Right kidney (tissue), 1 donor: ENCODE data around the gene NELL1.
A peak's percentile ranks its signal among the peaks of the same experiment; 100 is the strongest.
"Not testable (repeated sequence)": the region's sequence is repeated elsewhere in the genome, so short reads cannot be mapped to it uniquely, and the experiment has no call there.

ENCODE experiments used
- DNase-seq: peaks from one replicate; pipeline ENCODE4 v3.0.0-alpha.2; 2016

NELL1 gene

GRCh38 chr11:20770414-20770946 is 101.1 kb downstream of the NELL1 start:
- DNase-seq, result no peak

- DNase-seq, result no peak
Observed at GRCh38 chr11:20771026-20771425, 101.6 kb downstream of the NELL1 start.

- DNase-seq, result no peak
Observed at GRCh38 chr11:20771681-20772080, 102.3 kb downstream of the NELL1 start.

- DNase-seq, result no peak
Observed at GRCh38 chr11:20775331-20775730, 105.9 kb downstream of the NELL1 start.

GRCh38 chr11:20782775-20783174 is 113.4 kb downstream of the NELL1 start:
- no peak for DNase-seq

GRCh38 chr11:20783220-20783619 is 113.8 kb downstream of the NELL1 start:
- no peak for DNase-seq

GRCh38 chr11:20790622-20791021 is 121.2 kb downstream of the NELL1 start:
- DNase-seq, result no peak

- DNase-seq, result no peak
Observed at GRCh38 chr11:20795005-20795404, 125.6 kb downstream of the NELL1 start.

GRCh38 chr11:20808328-20808727 is 138.9 kb downstream of the NELL1 start:
- no peak for DNase-seq

GRCh38 chr11:20821046-20821445 is 151.7 kb downstream of the NELL1 start:
- no peak for DNase-seq

- DNase-seq, result no peak
Observed at GRCh38 chr11:20821470-20821869, 152.1 kb downstream of the NELL1 start.

- no peak for DNase-seq
Observed at GRCh38 chr11:20824773-20825172, 155.4 kb downstream of the NELL1 start.

GRCh38 chr11:20835561-20835960 is 166.2 kb downstream of the NELL1 start:
- no peak for DNase-seq

GRCh38 chr11:20839231-20839630 is 169.8 kb downstream of the NELL1 start:
- no peak for DNase-seq

- no peak for DNase-seq
Observed at GRCh38 chr11:20840341-20840740, 171.0 kb downstream of the NELL1 start.

- no peak for DNase-seq
Observed at GRCh38 chr11:20844216-20844615, 174.8 kb downstream of the NELL1 start.

- DNase-seq, result no peak
Observed at GRCh38 chr11:20844630-20845029, 175.2 kb downstream of the NELL1 start.

GRCh38 chr11:20854215-20854955 is 185.0 kb downstream of the NELL1 start:
- DNase-seq, result peak; percentile 3

GRCh38 chr11:20861322-20861721 is 191.9 kb downstream of the NELL1 start:
- no peak for DNase-seq

GRCh38 chr11:20862263-20862662 is 192.9 kb downstream of the NELL1 start:
- DNase-seq, result not testable (repeated sequence)

- no peak for DNase-seq
Observed at GRCh38 chr11:20864628-20865027, 195.2 kb downstream of the NELL1 start.

GRCh38 chr11:20865161-20865560 is 195.8 kb downstream of the NELL1 start:
- no peak for DNase-seq

GRCh38 chr11:20869123-20869522 is 199.7 kb downstream of the NELL1 start:
- DNase-seq, result no peak

- DNase-seq, result no peak
Observed at GRCh38 chr11:20873054-20873453, 203.7 kb downstream of the NELL1 start.
